H9 (cell line): ENCODE measurements around the gene POLR2M. TPM values are rescaled to one million over a fixed set of nuclear protein-coding genes. Genes with fewer than 3 reads are reported as not detected.

ENCODE experiments used
- DNase-seq: peaks from one replicate; pipeline ENCODE4 v3.0.0-alpha.2; 2017
- H2AFZ ChIP-seq: one replicate; pipeline ENCODE4 v1.6.1; 2013; ENCODE audit warnings: mild to moderate bottlenecking, low read length, control low read depth, moderate library complexity
- H2AK5ac ChIP-seq: 2 replicates; pipeline ENCODE4 v1.6.1; 2013; ENCODE audit warnings: low read length, control low read depth, mixed read lengths; ENCODE audit not compliant: insufficient read length
- H2BK120ac ChIP-seq: one replicate; pipeline ENCODE4 v1.6.1; 2013; ENCODE audit warnings: low read depth, mild to moderate bottlenecking, low read length, control low read depth, inconsistent platforms; ENCODE audit not compliant: poor library complexity, severe bottlenecking
- H2BK12ac ChIP-seq: 2 replicates; pipeline ENCODE4 v1.6.1; 2013; ENCODE audit warnings: low read length, control low read depth, mixed read lengths, low read depth; ENCODE audit not compliant: insufficient read length
- H2BK15ac ChIP-seq: 2 replicates; pipeline ENCODE4 v1.6.1; 2013; ENCODE audit warnings: low read depth, low read length, control low read depth
- H2BK20ac ChIP-seq: one replicate; pipeline ENCODE4 v1.6.1; 2013; ENCODE audit warnings: low read depth, mild to moderate bottlenecking, low read length, control low read depth, inconsistent platforms; ENCODE audit not compliant: poor library complexity, severe bottlenecking
- H2BK5ac ChIP-seq: 2 replicates; pipeline ENCODE4 v1.6.1; 2013; ENCODE audit warnings: low read length, control low read depth, mixed read lengths; ENCODE audit not compliant: insufficient read length
- H3K14ac ChIP-seq: 2 replicates; pipeline ENCODE4 v1.6.1; 2013; ENCODE audit warnings: low read length, control low read depth; ENCODE audit not compliant: insufficient read depth
- H3K18ac ChIP-seq: 2 replicates; pipeline ENCODE4 v1.6.1; 2013; ENCODE audit warnings: low read depth, mild to moderate bottlenecking, mixed read lengths, low read length, control low read depth; ENCODE audit not compliant: insufficient read length
- H3K23ac ChIP-seq: 2 replicates; pipeline ENCODE4 v1.6.1; 2013; ENCODE audit warnings: low read length, control low read depth, mixed read lengths, low read depth; ENCODE audit not compliant: insufficient read length
- H3K23me2 ChIP-seq: 2 replicates; pipeline ENCODE4 v1.6.1; 2013; ENCODE audit warnings: low read depth, mild to moderate bottlenecking, mixed read lengths, low read length, control low read depth; ENCODE audit not compliant: insufficient read length, poor library complexity, severe bottlenecking
- H3K27ac ChIP-seq: 2 replicates; pipeline ENCODE4 v1.5.1; 2013; ENCODE audit warnings: low read length, control low read depth, mixed read lengths, low read depth; ENCODE audit not compliant: insufficient read length
- H3K27me3 ChIP-seq: 2 replicates; pipeline ENCODE4 v1.6.1; 2013; ENCODE audit warnings: low read length, control low read depth, inconsistent platforms; ENCODE audit not compliant: insufficient read depth
- H3K4ac ChIP-seq: 2 replicates; pipeline ENCODE4 v1.6.1; 2013; ENCODE audit warnings: low read depth, mild to moderate bottlenecking, control low read depth, inconsistent platforms, low read length, moderate library complexity
- H3K4me1 ChIP-seq: 2 replicates; pipeline ENCODE4 v1.6.1; 2013; ENCODE audit warnings: low read length, control low read depth, inconsistent platforms; ENCODE audit not compliant: insufficient read depth
- H3K4me2 ChIP-seq: 2 replicates; pipeline ENCODE4 v1.6.1; 2013; ENCODE audit warnings: low read length, control low read depth, mixed read lengths; ENCODE audit not compliant: insufficient read length, insufficient read depth
- H3K56ac ChIP-seq: 2 replicates; pipeline ENCODE4 v1.6.1; 2013; ENCODE audit warnings: low read depth, mild to moderate bottlenecking, mixed read lengths, low read length, control low read depth; ENCODE audit not compliant: insufficient read length
- H3K79me1 ChIP-seq: 2 replicates; pipeline ENCODE4 v1.6.1; 2013; ENCODE audit warnings: low read depth, mild to moderate bottlenecking, moderate library complexity, low read length, control low read depth, inconsistent platforms; ENCODE audit not compliant: insufficient read depth, poor library complexity, severe bottlenecking
- H3K79me2 ChIP-seq: 2 replicates; pipeline ENCODE4 v1.6.1; 2013; ENCODE audit warnings: low read length, control low read depth, inconsistent platforms; ENCODE audit not compliant: insufficient read depth
- H3K9ac ChIP-seq: 2 replicates; pipeline ENCODE4 v1.6.1; 2013; ENCODE audit warnings: low read length, control low read depth, mixed read lengths; ENCODE audit not compliant: insufficient read length; ENCODE audit errors: extremely low read depth
- H3K9me3 ChIP-seq: one replicate; pipeline ENCODE4 v1.6.1; 2013; ENCODE audit warnings: low read depth, low read length, inconsistent platforms; ENCODE audit not compliant: control insufficient read depth
- H3T11ph ChIP-seq: one replicate; pipeline ENCODE4 v1.6.1; 2013; ENCODE audit warnings: mild to moderate bottlenecking, low read length, control low read depth, inconsistent platforms
- H4K20me1 ChIP-seq: one replicate; pipeline ENCODE4 v1.6.1; 2013; ENCODE audit not compliant: control insufficient read depth, insufficient read length, insufficient read depth
- H4K5ac ChIP-seq: 2 replicates; pipeline ENCODE4 v1.6.1; 2013; ENCODE audit warnings: low read depth, mild to moderate bottlenecking, mixed read lengths, low read length, control low read depth; ENCODE audit not compliant: insufficient read length
- H4K8ac ChIP-seq: replicated peaks from 2 replicates; pipeline ENCODE4 v1.6.1; 2013; ENCODE audit warnings: low read length, control low read depth, mixed read lengths, low read depth; ENCODE audit not compliant: insufficient read length
- H4K91ac ChIP-seq: 2 replicates; pipeline ENCODE4 v1.6.1; 2013; ENCODE audit warnings: low read depth, mild to moderate bottlenecking, moderate library complexity, mixed read lengths, low read length, control low read depth; ENCODE audit not compliant: insufficient read length
- H3K27ac Mint-ChIP-seq, 3 experiments: 2 replicates in 2 of 3; 3 replicates in 1 of 3; pipeline ENCODE4 v1.8.0; 2020 to 2021; ENCODE audit warnings: mixed read lengths in 3 of 3, mild to moderate bottlenecking in 1 of 3, moderate library complexity in 1 of 3
- H3K27me3 Mint-ChIP-seq: 2 replicates; pipeline ENCODE4 v1.8.0; 2021; ENCODE audit warnings: low read depth, mild to moderate bottlenecking, moderate library complexity, mixed read lengths
- H3K36me3 Mint-ChIP-seq, 3 experiments: 2 replicates in 2 of 3; 3 replicates in 1 of 3; pipeline ENCODE4 v1.8.0; 2020 to 2021; ENCODE audit warnings: low read depth in 3 of 3, mixed read lengths in 3 of 3; ENCODE audit not compliant: insufficient read depth in 1 of 3
- H3K4me1 Mint-ChIP-seq, 2 experiments: 2 replicates each; pipeline ENCODE4 v1.8.0; 2020; ENCODE audit warnings: mixed read lengths in 2 of 2
- H3K4me3 Mint-ChIP-seq, 2 experiments: 2 replicates in 1 of 2; 3 replicates in 1 of 2; pipeline ENCODE4 v1.8.0; 2020 to 2021; ENCODE audit warnings: mild to moderate bottlenecking in 2 of 2, mixed read lengths in 2 of 2, moderate library complexity in 1 of 2
- H3K9me3 Mint-ChIP-seq, 2 experiments: 2 replicates in 1 of 2; 3 replicates in 1 of 2; pipeline ENCODE4 v1.8.0; 2020; ENCODE audit warnings: mild to moderate bottlenecking in 2 of 2, mixed read lengths in 2 of 2, moderate library complexity in 1 of 2
- WGBS: extraction: QIAGEN DNeasy Blood & Tissue Kit; methylation state at CpG from one replicate; pipeline ENCODE4 v1.1.7; 2013; ENCODE audit warnings: missing lambda C conversion rate, low lambda C conversion rate, mixed read lengths; ENCODE audit not compliant: insufficient read length; ENCODE audit errors: extremely low coverage; 5-methylcytosine and 5-hydroxymethylcytosine counted together
- total RNA-seq: library from RNA; stranded (reverse); gene quantifications from 2 replicates; pipeline ENCODE4 v1.2.1, GENCODE V29; 2021
- TF ChIP-seq, protein P1 (sequence below): fragments of 200-600 bp; sonication (generic); conservative IDR thresholded peaks from 3 replicates; pipeline ENCODE4 v1.8.0; 2021; ENCODE audit warnings: antibody characterized with exemption, mild to moderate bottlenecking

The POLR2M gene
- total RNA-seq, 1 experiment from 2014 or later = 67.3 TPM

DNA sequence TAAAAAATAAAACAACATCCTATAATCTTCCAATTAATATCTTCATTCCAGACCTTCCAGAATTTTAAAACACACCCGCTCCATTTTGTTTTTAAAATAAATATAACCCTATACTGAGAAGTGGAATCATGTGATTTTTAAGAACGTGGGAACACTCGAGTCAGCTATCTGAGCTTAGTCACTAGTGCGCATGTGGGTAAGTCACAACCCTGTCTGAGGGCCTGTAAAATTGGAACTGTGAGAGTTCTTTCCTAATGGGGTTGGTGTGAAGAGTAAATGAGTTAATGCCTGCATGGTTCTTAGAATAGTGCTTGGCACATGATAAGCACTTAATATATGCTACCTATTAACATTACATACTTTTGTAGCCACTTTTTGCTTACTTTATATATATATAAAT lies 19.9 kb upstream of the POLR2M start:
- Histone ChIP-seq H2AFZ (no peak overlapping the region), H3T11ph (no peak overlapping the region)

More for the DNA sequence above, 19.9 kb upstream of the POLR2M start:
- no peak overlapping the region for H2BK120ac ChIP-seq
- no peak overlapping the region for H3K23ac ChIP-seq
- H3K9me3 ChIP-seq = no peaks in the 10 kb centered on the region
- no peaks in the 10 kb centered on the region for H3K79me2 ChIP-seq
- no peak overlapping the region for H3K56ac ChIP-seq
- 100% methylated on average over 1 of the region's 4 CpGs for WGBS
- no peak overlapping the region for H3K27ac Mint-ChIP-seq
- H3K27ac ChIP-seq = no peak overlapping the region
- no peak overlapping the region for H3K18ac ChIP-seq
- no peak overlapping the region for H3K4me2 ChIP-seq
- H3K9ac ChIP-seq = no peak overlapping the region
- no peak for DNase-seq
- H2BK15ac ChIP-seq = no peak overlapping the region
- H2AK5ac ChIP-seq = no peak overlapping the region
- no peaks in the 10 kb centered on the region for H3K9me3 Mint-ChIP-seq
- H3K4me1 Mint-ChIP-seq = no peaks in the 10 kb centered on the region
- H3K4me3 Mint-ChIP-seq = no peak overlapping the region
- no peaks in the 10 kb centered on the region for H4K20me1 ChIP-seq
- H3K14ac ChIP-seq = no peak overlapping the region
- no peaks in the 10 kb centered on the region for H3K4me1 ChIP-seq
- TF ChIP-seq, protein P1, sequence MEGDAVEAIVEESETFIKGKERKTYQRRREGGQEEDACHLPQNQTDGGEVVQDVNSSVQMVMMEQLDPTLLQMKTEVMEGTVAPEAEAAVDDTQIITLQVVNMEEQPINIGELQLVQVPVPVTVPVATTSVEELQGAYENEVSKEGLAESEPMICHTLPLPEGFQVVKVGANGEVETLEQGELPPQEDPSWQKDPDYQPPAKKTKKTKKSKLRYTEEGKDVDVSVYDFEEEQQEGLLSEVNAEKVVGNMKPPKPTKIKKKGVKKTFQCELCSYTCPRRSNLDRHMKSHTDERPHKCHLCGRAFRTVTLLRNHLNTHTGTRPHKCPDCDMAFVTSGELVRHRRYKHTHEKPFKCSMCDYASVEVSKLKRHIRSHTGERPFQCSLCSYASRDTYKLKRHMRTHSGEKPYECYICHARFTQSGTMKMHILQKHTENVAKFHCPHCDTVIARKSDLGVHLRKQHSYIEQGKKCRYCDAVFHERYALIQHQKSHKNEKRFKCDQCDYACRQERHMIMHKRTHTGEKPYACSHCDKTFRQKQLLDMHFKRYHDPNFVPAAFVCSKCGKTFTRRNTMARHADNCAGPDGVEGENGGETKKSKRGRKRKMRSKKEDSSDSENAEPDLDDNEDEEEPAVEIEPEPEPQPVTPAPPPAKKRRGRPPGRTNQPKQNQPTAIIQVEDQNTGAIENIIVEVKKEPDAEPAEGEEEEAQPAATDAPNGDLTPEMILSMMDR = no peak
- no peaks in the 10 kb centered on the region for H3K23me2 ChIP-seq
- no peak overlapping the region for H3K4ac ChIP-seq
- H2BK12ac ChIP-seq = no peak overlapping the region
- H3K27me3 ChIP-seq = no peaks in the 10 kb centered on the region
- no peaks in the 10 kb centered on the region for H3K79me1 ChIP-seq
- H3K36me3 Mint-ChIP-seq = no peaks in the 10 kb centered on the region
- H3K27me3 Mint-ChIP-seq = no peaks in the 10 kb centered on the region
- H4K91ac ChIP-seq = no peak overlapping the region
- H4K5ac ChIP-seq = no peak overlapping the region
- H2BK20ac ChIP-seq = no peak overlapping the region
- H4K8ac ChIP-seq = no peak overlapping the region
- no peak overlapping the region for H2BK5ac ChIP-seq
